Breast epithelium (tissue), 3 donors: Measurements from ENCODE around the gene IGFBP1.

Experiments
- POLR2AphosphoS5 ChIP-seq, 3 donors: sonication (generic); formaldehyde crosslinking; IDR thresholded peaks; one replicate each; pipeline ENCODE4 v1.6.1; 2017; ENCODE audit warnings: antibody characterized with exemption in 3 of 3
- TF ChIP-seq, protein P1 (sequence below), 3 donors: fragments of 450-650 bp; IDR thresholded peaks; one replicate each; pipeline ENCODE4 v1.5.1; 2016 to 2017; ENCODE audit warnings: antibody characterized with exemption in 3 of 3, mild to moderate bottlenecking in 3 of 3, moderate library complexity in 3 of 3

DNA sequence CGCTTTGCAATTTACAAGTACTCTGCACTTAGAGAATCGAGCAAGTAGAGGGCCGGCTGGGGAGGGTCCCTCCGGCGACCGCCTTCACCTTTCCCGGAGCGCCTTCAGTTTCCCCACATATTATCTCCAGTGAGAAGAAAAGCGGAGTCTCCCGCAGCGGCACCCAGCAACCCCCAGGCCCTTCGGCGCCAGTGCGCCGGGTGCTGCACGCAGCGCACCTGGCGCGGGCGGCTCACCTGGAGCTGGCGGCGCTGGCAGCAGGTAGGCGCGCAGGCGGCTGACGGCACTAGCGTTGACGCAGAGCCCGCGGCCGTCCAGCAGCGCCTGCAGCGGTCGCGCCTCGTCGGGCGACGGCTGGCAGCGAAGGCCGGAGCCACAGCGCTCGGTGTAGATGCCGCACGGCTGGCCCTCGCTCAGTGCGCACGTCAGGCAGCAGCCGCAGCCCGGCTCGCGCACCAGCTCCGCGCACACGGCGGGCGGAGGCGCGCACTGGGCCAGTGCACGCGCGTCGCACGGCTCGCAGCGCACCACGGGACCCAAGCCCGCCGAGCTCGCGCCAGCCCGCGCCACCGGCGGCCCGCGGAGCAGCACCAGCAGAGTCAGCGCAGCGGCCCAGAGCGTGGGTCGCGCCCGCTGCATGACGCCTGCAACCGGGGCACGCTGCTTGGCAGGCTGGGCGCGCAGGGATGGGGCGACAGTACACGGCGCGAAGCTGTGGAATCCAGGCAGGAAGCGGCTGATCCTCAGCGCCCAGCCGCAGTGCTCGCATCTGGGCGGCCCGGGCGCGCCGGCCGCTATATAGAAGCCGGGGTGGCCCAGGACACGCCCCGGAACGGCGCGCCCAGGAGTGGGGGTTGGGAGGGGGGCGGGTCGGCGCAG is 32.5 kb downstream of the IGFBP1 start, which contains the start of gene IGFBP3:
- TF ChIP-seq, protein P1, sequence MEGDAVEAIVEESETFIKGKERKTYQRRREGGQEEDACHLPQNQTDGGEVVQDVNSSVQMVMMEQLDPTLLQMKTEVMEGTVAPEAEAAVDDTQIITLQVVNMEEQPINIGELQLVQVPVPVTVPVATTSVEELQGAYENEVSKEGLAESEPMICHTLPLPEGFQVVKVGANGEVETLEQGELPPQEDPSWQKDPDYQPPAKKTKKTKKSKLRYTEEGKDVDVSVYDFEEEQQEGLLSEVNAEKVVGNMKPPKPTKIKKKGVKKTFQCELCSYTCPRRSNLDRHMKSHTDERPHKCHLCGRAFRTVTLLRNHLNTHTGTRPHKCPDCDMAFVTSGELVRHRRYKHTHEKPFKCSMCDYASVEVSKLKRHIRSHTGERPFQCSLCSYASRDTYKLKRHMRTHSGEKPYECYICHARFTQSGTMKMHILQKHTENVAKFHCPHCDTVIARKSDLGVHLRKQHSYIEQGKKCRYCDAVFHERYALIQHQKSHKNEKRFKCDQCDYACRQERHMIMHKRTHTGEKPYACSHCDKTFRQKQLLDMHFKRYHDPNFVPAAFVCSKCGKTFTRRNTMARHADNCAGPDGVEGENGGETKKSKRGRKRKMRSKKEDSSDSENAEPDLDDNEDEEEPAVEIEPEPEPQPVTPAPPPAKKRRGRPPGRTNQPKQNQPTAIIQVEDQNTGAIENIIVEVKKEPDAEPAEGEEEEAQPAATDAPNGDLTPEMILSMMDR (IDR thresholded peaks at IDR 0.05), result no peak
- TF ChIP-seq POLR2AphosphoS5 (IDR thresholded peaks at IDR 0.05), result no peak
